HepG2 (cell line): ENCODE data around the gene USP19. TPM values are rescaled to one million over a fixed set of nuclear protein-coding genes. Genes with fewer than 3 reads are reported as not detected.

Experiments used
- ATAC-seq: fragments of 200-7000 bp; cut with Tn5 transposase; 3 replicates; pipeline ENCODE4 v1.9.1; 2020; ENCODE audit warnings: mild to moderate bottlenecking, moderate library complexity
- BruUV-seq: library from RNA; stranded (reverse); fragments of 400-500 nt; replicated peaks from 2 replicates; lab custom pipeline; 2021; lab: Mats Ljungman, UMichigan
- CTCF ChIA-PET: fragments of 300-600 bp; formaldehyde crosslinking; extraction: SDS; loops from one replicate; lab custom pipeline; 2021; ENCODE audit warnings: low total read pairs, inconsistent platforms, low intra/inter-chr PET ratio; lab: Yijun Ruan, JAX
- POLR2A ChIA-PET: fragments of 350-600 bp; sonication (Branson Sonifier 250); formaldehyde crosslinking; loops from one replicate; lab custom pipeline; 2020; ENCODE audit warnings: antibody characterized with exemption, inconsistent platforms; lab: Yijun Ruan, JAX
- DNase-seq: peaks from one replicate; pipeline ENCODE4 v3.0.0-alpha.2; 2015; ENCODE audit warnings: low spot score
- FAIRE-seq: peaks from 3 replicates; lab custom pipeline; 2011; peaks lifted over from hg19 to GRCh38; lab: Jason Lieb, UNC
- H2AFZ ChIP-seq: one replicate; pipeline ENCODE4 v1.6.1; 2011; ENCODE audit warnings: low read length, inconsistent platforms
- H3K27ac ChIP-seq: fragments of 300-600 bp; 3 replicates; pipeline ENCODE4 v1.8.0; 2011; ENCODE audit warnings: mixed run types, mild to moderate bottlenecking, mixed read lengths, low read length, inconsistent platforms; ENCODE audit not compliant: insufficient read depth; ENCODE audit errors: extremely low read length
- H3K27me3 ChIP-seq, 2 experiments: fragments of 200-600 bp in 1 of 2; 2 replicates in 1 of 2; 3 replicates in 1 of 2; pipeline versions ENCODE4 v1.6.0 to v1.8.0; 2011; ENCODE audit warnings: low read length in 2 of 2, mild to moderate bottlenecking in 2 of 2, moderate library complexity in 2 of 2, inconsistent platforms in 1 of 2; ENCODE audit not compliant: insufficient read depth in 2 of 2, control insufficient read depth in 1 of 2
- H3K36me3 ChIP-seq, 2 experiments: fragments of 200-600 bp in 1 of 2; replicated peaks in 1 of 2; 2 replicates in 1 of 2; 3 replicates in 1 of 2; pipeline versions ENCODE4 v1.5.1 to v1.8.0; 2011; ENCODE audit warnings: low read length in 2 of 2, inconsistent platforms in 1 of 2; ENCODE audit not compliant: insufficient read depth in 2 of 2, control insufficient read depth in 1 of 2
- H3K4me1 ChIP-seq: 2 replicates; pipeline ENCODE4 v1.5.1; 2012; ENCODE audit warnings: low read length, inconsistent platforms; ENCODE audit not compliant: insufficient read depth
- H3K4me2 ChIP-seq: 2 replicates; pipeline ENCODE4 v1.6.0; 2011; ENCODE audit warnings: low read depth, low read length, inconsistent platforms
- H3K4me3 ChIP-seq, 3 experiments: fragments of 200-600 bp in 1 of 3; sonication (generic), shearing (Covaris generic) in 1 of 3; replicated peaks in 1 of 3; 2 replicates each; pipeline ENCODE4 v1.5.1; 2011 to 2016; ENCODE audit warnings: low read length in 3 of 3, inconsistent platforms in 2 of 3, low read depth in 2 of 3, mild to moderate bottlenecking in 2 of 3, control low read depth in 1 of 3, mixed read lengths in 1 of 3; ENCODE audit not compliant: insufficient read depth in 1 of 3
- H3K79me2 ChIP-seq: one replicate; pipeline ENCODE4 v1.6.1; 2011; ENCODE audit warnings: low read length, inconsistent platforms; ENCODE audit not compliant: insufficient read depth
- H3K9ac ChIP-seq: 2 replicates; pipeline ENCODE4 v1.6.0; 2011; ENCODE audit warnings: mild to moderate bottlenecking, low read depth, low read length, inconsistent platforms; ENCODE audit not compliant: insufficient read depth
- H3K9me3 ChIP-seq: 2 replicates; pipeline ENCODE4 v1.5.1; 2012; ENCODE audit warnings: mild to moderate bottlenecking, low read length
- H4K20me1 ChIP-seq: 2 replicates; pipeline ENCODE4 v1.6.0; 2011; ENCODE audit warnings: inconsistent platforms, mild to moderate bottlenecking, low read length, moderate library complexity; ENCODE audit not compliant: insufficient read depth
- AKAP8 ChIP-seq: sonication (generic); formaldehyde crosslinking; IDR thresholded peaks from 2 replicates; pipeline ENCODE4 v1.5.1; 2020; ENCODE audit warnings: mild to moderate bottlenecking, missing genetic modification reagents
- ARID2 ChIP-seq: sonication (generic); formaldehyde crosslinking; IDR thresholded peaks from 2 replicates; pipeline ENCODE4 v1.8.1; 2022; ENCODE audit warnings: mild to moderate bottlenecking, missing genetic modification reagents, borderline replicate concordance
- DMAP1 ChIP-seq: IDR thresholded peaks from 2 replicates; pipeline ENCODE4 v1.6.1; 2016
- GABPA ChIP-seq, 2 experiments: IDR thresholded peaks; 2 replicates each; pipeline ENCODE4 v1.6.1; 2011 to 2016; ENCODE audit warnings: low read depth in 2 of 2, low read length in 1 of 2, missing biosample characterization in 1 of 2, missing genetic modification characterization in 1 of 2
- GPN1 ChIP-seq: sonication (generic); formaldehyde crosslinking; IDR thresholded peaks from 2 replicates; pipeline ENCODE4 v1.5.1; 2020; ENCODE audit warnings: missing genetic modification reagents, borderline replicate concordance
- KLF13 ChIP-seq: sonication (generic); formaldehyde crosslinking; IDR thresholded peaks from 2 replicates; pipeline ENCODE4 v1.4.0; 2020; ENCODE audit warnings: mild to moderate bottlenecking, missing genetic modification reagents
- MAF1 ChIP-seq: sonication (generic); formaldehyde crosslinking; IDR thresholded peaks from 2 replicates; pipeline ENCODE4 v1.5.0; 2020; ENCODE audit warnings: missing genetic modification reagents, borderline replicate concordance
- PRMT3 ChIP-seq: sonication (generic); formaldehyde crosslinking; IDR thresholded peaks from 2 replicates; pipeline ENCODE4 v1.8.1; 2022; ENCODE audit warnings: low read depth, mild to moderate bottlenecking, moderate library complexity, missing genetic modification reagents, borderline replicate concordance
- ZNF772 ChIP-seq: sonication (generic); formaldehyde crosslinking; IDR thresholded peaks from 2 replicates; pipeline ENCODE4 v1.5.0; 2020; ENCODE audit warnings: mild to moderate bottlenecking, missing genetic modification reagents
- ZNF775 ChIP-seq: sonication (generic); formaldehyde crosslinking; IDR thresholded peaks from 2 replicates; pipeline ENCODE4 v1.4.0; 2020; ENCODE audit warnings: missing genetic modification reagents, mild to moderate bottlenecking, moderate library complexity, borderline replicate concordance
- ZNF841 ChIP-seq: sonication (generic); formaldehyde crosslinking; IDR thresholded peaks from 2 replicates; pipeline ENCODE4 v1.8.1; 2023; ENCODE audit warnings: missing genetic modification reagents, borderline replicate concordance
- ZNF883 ChIP-seq: sonication (generic); formaldehyde crosslinking; IDR thresholded peaks from 2 replicates; pipeline ENCODE4 v1.5.1; 2020; ENCODE audit warnings: mild to moderate bottlenecking, missing genetic modification reagents; ENCODE audit errors: not compliant biosample characterization
- WGBS: methylation state at CpG from one replicate; pipeline ENCODE4 v1.1.6; 2017; ENCODE audit warnings: low lambda C conversion rate; 5-methylcytosine and 5-hydroxymethylcytosine counted together
- in situ Hi-C: cut with HindIII; loops from 2 replicates; pipeline ENCODE4 v1.10.0; 2017; ENCODE audit warnings: low pct_unique_long_range_greater_than_20kb; ENCODE audit not compliant: extremely low pct_ligation_motif_present
- intact Hi-C: fragments of 100-400 bp; cut with micrococcal nuclease; formaldehyde crosslinking; loops from one replicate; pipeline ENCODE4 v1.10.0; 2022; ENCODE audit not compliant: unreplicated experiment
- polyA plus RNA-seq, 8 experiments: library from polyadenylated mRNA; depleted of rRNA in 3 of 8; stranded (reverse) in 7 of 8; unstranded in 1 of 8; fragments of >200 nt; fragmentation: Illumina TruSeq in 4 of 8; extraction: Trizol in 4 of 8; gene quantifications; 2 replicates each; pipeline versions ENCODE4 v1.2.1 to v1.2.3, GENCODE V29; 2011 to 2016; ENCODE audit warnings: low read depth in 4 of 8, missing spikeins in 1 of 8, mixed read lengths in 1 of 8; ENCODE audit not compliant: insufficient read depth in 1 of 8
- total RNA-seq, 5 experiments: library from RNA; depleted of rRNA; stranded (reverse); fragments of >200 nt; fragmentation: Illumina TruSeq; extraction: Trizol; gene quantifications; 2 replicates each; pipeline ENCODE4 v1.2.3, GENCODE V29; 2016; ENCODE audit warnings: low read depth in 1 of 5
- TF ChIP-seq, protein P1 (sequence below): IDR thresholded peaks from 2 replicates; pipeline ENCODE4 v1.6.1; 2016; ENCODE audit warnings: mild to moderate bottlenecking, missing biosample characterization, missing genetic modification reagents
- TF ChIP-seq, protein P2 (sequence below): IDR thresholded peaks from 2 replicates; pipeline ENCODE4 v1.6.1; 2016; ENCODE audit warnings: missing compliant biosample characterization, missing genetic modification reagents, borderline replicate concordance
- TF ChIP-seq, protein P3 (sequence below): sonication (generic); formaldehyde crosslinking; IDR thresholded peaks from 2 replicates; pipeline ENCODE4 v1.4.0; 2020; ENCODE audit warnings: mild to moderate bottlenecking, missing genetic modification reagents
- TF ChIP-seq, protein P4 (sequence below): sonication (generic); formaldehyde crosslinking; IDR thresholded peaks from 2 replicates; pipeline ENCODE4 v1.4.0; 2020; ENCODE audit warnings: mild to moderate bottlenecking, missing genetic modification reagents, borderline replicate concordance

The USP19 gene
- total and polyA plus RNA-seq, 2 of the 13 experiments (the other 11 are each of a cell fraction or from before 2014, with no cell fraction given): 28.3 to 31.7 TPM

DNA sequence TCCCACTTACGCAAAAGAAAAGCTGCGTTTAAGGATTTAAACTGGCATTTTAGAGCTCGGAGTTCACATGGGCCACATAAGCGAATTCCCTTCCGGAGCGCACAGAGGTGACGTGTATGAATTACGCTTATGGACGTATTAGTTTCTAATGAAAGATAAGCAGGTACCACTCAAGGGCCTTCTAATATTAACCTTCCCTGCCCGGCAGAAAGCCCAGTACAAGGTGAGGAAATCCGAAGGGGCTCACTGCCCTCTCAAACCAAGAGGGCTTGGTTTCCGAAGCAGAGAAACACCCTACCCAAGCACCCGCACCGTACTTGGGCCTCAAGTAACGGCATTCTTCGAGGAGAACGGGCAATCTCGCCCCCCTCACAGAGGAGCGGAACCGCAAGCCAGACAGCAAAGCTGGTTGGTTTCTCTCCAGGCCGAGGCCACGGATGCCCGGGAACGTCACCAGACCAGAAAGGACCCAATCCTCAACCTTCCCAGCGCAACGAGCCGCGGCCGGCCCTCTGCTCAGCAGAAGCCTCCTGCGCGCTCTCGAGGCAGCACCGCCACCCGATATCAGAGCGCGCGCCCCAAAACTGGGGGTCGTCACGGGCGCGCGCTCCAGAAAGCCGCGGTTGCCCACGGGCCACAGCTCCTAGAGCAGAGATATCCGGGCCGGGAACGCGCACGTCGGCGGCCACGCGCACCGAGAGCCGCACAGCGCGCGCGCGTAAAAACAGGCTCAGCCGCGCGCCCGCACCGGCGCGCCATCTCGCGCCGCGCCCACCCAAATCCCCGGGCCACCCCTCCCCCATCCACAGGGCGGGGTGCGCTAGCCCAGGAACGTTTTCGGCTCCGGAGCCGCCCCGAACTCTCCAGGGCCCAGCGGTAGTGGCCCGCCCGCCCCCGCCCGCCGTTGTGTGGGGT lies 27.4 kb downstream of the USP19 start (continued):
- TF ChIP-seq, protein P1, sequence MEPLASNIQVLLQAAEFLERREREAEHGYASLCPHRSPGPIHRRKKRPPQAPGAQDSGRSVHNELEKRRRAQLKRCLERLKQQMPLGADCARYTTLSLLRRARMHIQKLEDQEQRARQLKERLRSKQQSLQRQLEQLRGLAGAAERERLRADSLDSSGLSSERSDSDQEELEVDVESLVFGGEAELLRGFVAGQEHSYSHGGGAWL: no peak
- TF ChIP-seq KLF13 (CRISPR knock-in tag) (no peak), ZNF772 (CRISPR knock-in tag) (peak; percentile 55; the same call in 1 of the 2 replicates), AKAP8 (no peak), GABPA (IDR thresholded peaks at IDR 0.05; ENCODE audit: low read depth, low read length) (no peak), GABPA (CRISPR knock-in tag; IDR thresholded peaks at IDR 0.05; ENCODE audit: low read depth) (peak; percentile 57)
- TF ChIP-seq, protein P2, sequence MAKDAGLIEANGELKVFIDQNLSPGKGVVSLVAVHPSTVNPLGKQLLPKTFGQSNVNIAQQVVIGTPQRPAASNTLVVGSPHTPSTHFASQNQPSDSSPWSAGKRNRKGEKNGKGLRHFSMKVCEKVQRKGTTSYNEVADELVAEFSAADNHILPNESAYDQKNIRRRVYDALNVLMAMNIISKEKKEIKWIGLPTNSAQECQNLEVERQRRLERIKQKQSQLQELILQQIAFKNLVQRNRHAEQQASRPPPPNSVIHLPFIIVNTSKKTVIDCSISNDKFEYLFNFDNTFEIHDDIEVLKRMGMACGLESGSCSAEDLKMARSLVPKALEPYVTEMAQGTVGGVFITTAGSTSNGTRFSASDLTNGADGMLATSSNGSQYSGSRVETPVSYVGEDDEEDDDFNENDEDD (CRISPR knock-in tag): peak; percentile 2; the same call in 1 of the 2 replicates

DNA sequence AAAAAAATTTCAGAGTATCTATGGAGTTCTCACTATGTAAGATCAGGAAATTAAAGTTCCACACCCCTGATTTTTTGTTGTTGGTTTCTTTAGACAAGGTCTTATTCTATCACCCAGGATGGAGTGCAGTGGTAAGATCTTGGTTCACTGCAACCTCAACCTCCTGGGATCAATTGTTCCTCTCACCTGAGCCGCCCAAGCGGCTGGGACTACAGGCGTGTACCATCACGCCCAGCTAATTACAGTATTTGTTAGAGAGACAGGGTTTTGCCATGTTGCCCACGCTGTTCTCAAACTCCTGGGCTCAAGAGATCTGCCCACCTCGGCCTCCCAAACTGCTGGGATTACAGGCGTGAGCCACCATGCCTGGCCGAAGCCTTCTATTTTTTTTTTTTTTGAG lies 39.2 kb downstream of the USP19 start:
- Histone ChIP-seq H4K20me1 (0 out of 2 replicates have a peak, but pooled peaks cover 9% of the 10 kb centered on the region), H3K4me3 (no peak overlapping the region), H3K9me3 (no peaks in the 10 kb centered on the region), H2AFZ (no peak overlapping the region), H3K27ac (no peak overlapping the region), H3K9ac (no peak overlapping the region), H3K79me2 (peaks cover 73% of the 10 kb centered on the region), H3K4me1 (0 out of 2 replicates have a peak, but pooled peaks cover 5% of the 10 kb centered on the region), H3K4me2 (no peak overlapping the region), H3K36me3 (peaks cover 11 to 15% of the 10 kb centered on the region in 2 experiments), H3K27me3 (no peaks in the 10 kb centered on the region; a peak in 1 of 5 replicates)
- DNase-seq: no peak
- POLR2A ChIA-PET: interaction anchor here (1.3 kb wide), 1 partner anchor 12 kb away, joined by 5 read pairs; the partner anchor contains the start of gene QRICH1
- FAIRE-seq: no peak
- CTCF ChIA-PET: no interaction called here
- no TSS peak for BruUV-seq
- in situ Hi-C loops (no loop called here), intact Hi-C loops (no loop called here)
- ATAC-seq: no peak
- 96% methylated on average over 8 of the region's 8 CpGs for WGBS
- TF ChIP-seq ZNF841: no peak
- TF ChIP-seq, protein P1: no peak
- no peak for TF ChIP-seq ARID2 (CRISPR knock-in tag)
- no peak for TF ChIP-seq MAF1
- no peak for TF ChIP-seq DMAP1
- no peak for TF ChIP-seq GPN1 (CRISPR knock-in tag)
- TF ChIP-seq ZNF775 (CRISPR knock-in tag): no peak
- TF ChIP-seq, protein P3, sequence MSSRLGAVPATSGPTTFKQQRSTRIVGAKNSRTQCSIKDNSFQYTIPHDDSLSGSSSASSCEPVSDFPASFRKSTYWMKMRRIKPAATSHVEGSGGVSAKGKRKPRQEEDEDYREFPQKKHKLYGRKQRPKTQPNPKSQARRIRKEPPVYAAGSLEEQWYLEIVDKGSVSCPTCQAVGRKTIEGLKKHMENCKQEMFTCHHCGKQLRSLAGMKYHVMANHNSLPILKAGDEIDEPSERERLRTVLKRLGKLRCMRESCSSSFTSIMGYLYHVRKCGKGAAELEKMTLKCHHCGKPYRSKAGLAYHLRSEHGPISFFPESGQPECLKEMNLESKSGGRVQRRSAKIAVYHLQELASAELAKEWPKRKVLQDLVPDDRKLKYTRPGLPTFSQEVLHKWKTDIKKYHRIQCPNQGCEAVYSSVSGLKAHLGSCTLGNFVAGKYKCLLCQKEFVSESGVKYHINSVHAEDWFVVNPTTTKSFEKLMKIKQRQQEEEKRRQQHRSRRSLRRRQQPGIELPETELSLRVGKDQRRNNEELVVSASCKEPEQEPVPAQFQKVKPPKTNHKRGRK (CRISPR knock-in tag): no peak
- TF ChIP-seq, protein P4, sequence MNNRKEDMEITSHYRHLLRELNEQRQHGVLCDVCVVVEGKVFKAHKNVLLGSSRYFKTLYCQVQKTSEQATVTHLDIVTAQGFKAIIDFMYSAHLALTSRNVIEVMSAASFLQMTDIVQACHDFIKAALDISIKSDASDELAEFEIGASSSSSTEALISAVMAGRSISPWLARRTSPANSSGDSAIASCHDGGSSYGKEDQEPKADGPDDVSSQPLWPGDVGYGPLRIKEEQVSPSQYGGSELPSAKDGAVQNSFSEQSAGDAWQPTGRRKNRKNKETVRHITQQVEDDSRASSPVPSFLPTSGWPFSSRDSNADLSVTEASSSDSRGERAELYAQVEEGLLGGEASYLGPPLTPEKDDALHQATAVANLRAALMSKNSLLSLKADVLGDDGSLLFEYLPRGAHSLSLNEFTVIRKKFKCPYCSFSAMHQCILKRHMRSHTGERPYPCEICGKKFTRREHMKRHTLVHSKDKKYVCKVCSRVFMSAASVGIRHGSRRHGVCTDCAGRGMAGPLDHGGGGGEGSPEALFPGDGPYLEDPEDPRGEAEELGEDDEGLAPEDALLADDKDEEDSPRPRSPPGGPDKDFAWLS (CRISPR knock-in tag): no peak
- TF ChIP-seq ZNF883 (CRISPR knock-in tag): no peak
- no peak for TF ChIP-seq PRMT3 (CRISPR knock-in tag)
